GM23338 (cell line): Measurements from ENCODE around the gene SH3TC2. TPM values are rescaled to one million over a fixed set of nuclear protein-coding genes. Genes with fewer than 3 reads are reported as not detected.

Experiments
- ATAC-seq: fragments of 200-7000 bp; cut with Tn5 transposase; 3 replicates; pipeline ENCODE4 v1.9.1; 2020
- DNase-seq: peaks from one replicate; pipeline ENCODE4 v3.0.0-alpha.2; 2015; ENCODE audit warnings: low spot score
- H2AFZ ChIP-seq: fragments of 200-600 bp; sonication (generic); 2 replicates; pipeline ENCODE4 v1.8.0; 2016; ENCODE audit warnings: antibody characterized with exemption, mild to moderate bottlenecking, moderate library complexity
- H3F3A ChIP-seq: fragments of 200-600 bp; sonication (generic); replicated peaks from 2 replicates; pipeline ENCODE4 v1.8.0; 2017; ENCODE audit warnings: antibody characterized with exemption, mixed run types, low read depth
- H3K27ac ChIP-seq: fragments of 200-600 bp; sonication (generic); 2 replicates; pipeline ENCODE4 v1.6.1; 2016; ENCODE audit warnings: low read depth
- H3K27me3 ChIP-seq: fragments of 200-600 bp; sonication (generic); 2 replicates; pipeline ENCODE4 v1.8.0; 2016; ENCODE audit warnings: mild to moderate bottlenecking, mixed run types, moderate library complexity; ENCODE audit not compliant: insufficient read depth
- H3K36me3 ChIP-seq: fragments of 200-600 bp; sonication (generic); 2 replicates; pipeline ENCODE4 v1.8.0; 2016; ENCODE audit warnings: mild to moderate bottlenecking; ENCODE audit not compliant: insufficient read depth
- H3K4me1 ChIP-seq: fragments of 200-600 bp; sonication (generic); 2 replicates; pipeline ENCODE4 v1.8.0; 2016; ENCODE audit warnings: mild to moderate bottlenecking, moderate library complexity; ENCODE audit not compliant: insufficient read depth
- H3K4me2 ChIP-seq: fragments of 200-600 bp; sonication (generic); 2 replicates; pipeline ENCODE4 v1.7.1; 2017; ENCODE audit warnings: mixed run types
- H3K4me3 ChIP-seq: fragments of 200-600 bp; sonication (generic); 2 replicates; pipeline ENCODE4 v1.6.1; 2016; ENCODE audit warnings: mixed run types
- H3K79me2 ChIP-seq: fragments of 200-600 bp; sonication (generic); replicated peaks from 2 replicates; pipeline ENCODE4 v1.8.0; 2017; ENCODE audit warnings: mild to moderate bottlenecking; ENCODE audit not compliant: insufficient read depth
- H3K9me2 ChIP-seq: fragments of 200-600 bp; sonication (generic); 2 replicates; pipeline ENCODE4 v1.8.0; 2017; ENCODE audit not compliant: insufficient read depth
- H4K20me1 ChIP-seq: fragments of 200-600 bp; sonication (generic); replicated peaks from 2 replicates; pipeline ENCODE4 v1.8.0; 2017; ENCODE audit warnings: mild to moderate bottlenecking; ENCODE audit not compliant: insufficient read depth
- H3K27ac Mint-ChIP-seq: 2 replicates; pipeline ENCODE4 v1.8.0; 2020; ENCODE audit warnings: inconsistent platforms, mild to moderate bottlenecking, moderate library complexity, mixed read lengths
- H3K27me3 Mint-ChIP-seq: 3 replicates; pipeline ENCODE4 v1.8.0; 2022; ENCODE audit warnings: low read depth, mild to moderate bottlenecking, moderate library complexity, mixed read lengths, inconsistent platforms; ENCODE audit not compliant: insufficient read depth, poor library complexity
- H3K36me3 Mint-ChIP-seq: 3 replicates; pipeline ENCODE4 v1.8.0; 2021; ENCODE audit warnings: low read depth, mild to moderate bottlenecking, inconsistent platforms, moderate library complexity, mixed read lengths
- H3K4me1 Mint-ChIP-seq: 3 replicates; pipeline ENCODE4 v1.8.0; 2020; ENCODE audit warnings: mild to moderate bottlenecking, inconsistent platforms, mixed read lengths
- H3K4me3 Mint-ChIP-seq: 3 replicates; pipeline ENCODE4 v1.8.0; 2021; ENCODE audit warnings: moderate library complexity, mild to moderate bottlenecking, inconsistent platforms, mixed read lengths
- H3K9me3 Mint-ChIP-seq: 3 replicates; pipeline ENCODE4 v1.8.0; 2020; ENCODE audit warnings: moderate library complexity, mild to moderate bottlenecking, inconsistent platforms, mixed read lengths
- CREB1 ChIP-seq: fragments of 250-450 bp; sonication (Bioruptor Pico); IDR thresholded peaks from 2 replicates; pipeline ENCODE4 v1.5.0; 2020; ENCODE audit warnings: low read depth, mild to moderate bottlenecking, moderate library complexity
- EZH2 ChIP-seq: fragments of 200-600 bp; sonication (generic); IDR thresholded peaks from one replicate; pipeline ENCODE4 v1.8.0; 2017; ENCODE audit warnings: antibody characterized with exemption, mild to moderate bottlenecking, low read depth; ENCODE audit not compliant: unreplicated experiment
- EZH2phosphoT487 ChIP-seq: fragments of 200-600 bp; sonication (generic); IDR thresholded peaks from one replicate; pipeline ENCODE4 v1.8.1; 2018; ENCODE audit warnings: antibody characterized with exemption; ENCODE audit not compliant: unreplicated experiment
- JUNB ChIP-seq: IDR thresholded peaks from one replicate; pipeline ENCODE4 v1.6.1; 2016; ENCODE audit warnings: antibody characterized with exemption; ENCODE audit not compliant: unreplicated experiment
- NANOG ChIP-seq: IDR thresholded peaks from 2 replicates; pipeline ENCODE4 v1.6.1; 2016; ENCODE audit warnings: antibody characterized with exemption, borderline replicate concordance
- POLR2AphosphoS5 ChIP-seq: IDR thresholded peaks from 2 replicates; pipeline ENCODE4 v1.6.1; 2016; ENCODE audit warnings: antibody characterized with exemption, low read depth
- STAT1 ChIP-seq: IDR thresholded peaks from one replicate; pipeline ENCODE4 v1.6.1; 2016; ENCODE audit warnings: antibody characterized with exemption; ENCODE audit not compliant: unreplicated experiment
- ZNF114 ChIP-seq: fragments of 250-450 bp; sonication (Bioruptor Pico); IDR thresholded peaks from 2 replicates; pipeline ENCODE4 v1.5.0; 2020; ENCODE audit warnings: mild to moderate bottlenecking, moderate library complexity
- ZNF331 ChIP-seq: fragments of 250-450 bp; sonication (Bioruptor Pico); IDR thresholded peaks from 2 replicates; pipeline ENCODE4 v1.5.0; 2020; ENCODE audit warnings: low read depth, mild to moderate bottlenecking, moderate library complexity
- polyA plus RNA-seq: library from polyadenylated mRNA; unstranded; fragments of >200 nt; fragmentation: Nextera tagmentation; extraction: Ambion mirVana; gene quantifications from 2 replicates; pipeline ENCODE4 v1.2.1, GENCODE V29; 2016
- total RNA-seq: library from RNA; depleted of rRNA; stranded (reverse); fragments of >200 nt; shearing (Covaris generic); gene quantifications from 2 replicates; pipeline ENCODE4 v1.2.3, GENCODE V29; 2014
- TF ChIP-seq, protein P1 (sequence below): fragments of 250-450 bp; sonication (Bioruptor Pico); IDR thresholded peaks from 2 replicates; pipeline ENCODE4 v1.5.0; 2020; ENCODE audit warnings: mild to moderate bottlenecking, moderate library complexity
- TF ChIP-seq, protein P2 (sequence below): IDR thresholded peaks from one replicate; pipeline ENCODE4 v1.6.1; 2018; ENCODE audit warnings: antibody characterized with exemption; ENCODE audit not compliant: unreplicated experiment
- TF ChIP-seq, protein P3 (sequence below): IDR thresholded peaks from 2 replicates; pipeline ENCODE4 v1.6.1; 2016; ENCODE audit warnings: antibody characterized with exemption
- TF ChIP-seq, protein P4 (sequence below), 2 experiments: fragments of 200-600 bp in 1 of 2; sonication (generic) in 1 of 2; conservative IDR thresholded peaks; 2 replicates each; pipeline versions ENCODE4 v1.5.1 to v1.6.1; 2016 to 2017; ENCODE audit warnings: antibody characterized with exemption in 2 of 2, low read depth in 2 of 2, mild to moderate bottlenecking in 2 of 2, moderate library complexity in 1 of 2

The SH3TC2 gene
- total and polyA plus RNA-seq, 2 experiments from 2014 or later: 0.10 to 0.17 TPM

DNA sequence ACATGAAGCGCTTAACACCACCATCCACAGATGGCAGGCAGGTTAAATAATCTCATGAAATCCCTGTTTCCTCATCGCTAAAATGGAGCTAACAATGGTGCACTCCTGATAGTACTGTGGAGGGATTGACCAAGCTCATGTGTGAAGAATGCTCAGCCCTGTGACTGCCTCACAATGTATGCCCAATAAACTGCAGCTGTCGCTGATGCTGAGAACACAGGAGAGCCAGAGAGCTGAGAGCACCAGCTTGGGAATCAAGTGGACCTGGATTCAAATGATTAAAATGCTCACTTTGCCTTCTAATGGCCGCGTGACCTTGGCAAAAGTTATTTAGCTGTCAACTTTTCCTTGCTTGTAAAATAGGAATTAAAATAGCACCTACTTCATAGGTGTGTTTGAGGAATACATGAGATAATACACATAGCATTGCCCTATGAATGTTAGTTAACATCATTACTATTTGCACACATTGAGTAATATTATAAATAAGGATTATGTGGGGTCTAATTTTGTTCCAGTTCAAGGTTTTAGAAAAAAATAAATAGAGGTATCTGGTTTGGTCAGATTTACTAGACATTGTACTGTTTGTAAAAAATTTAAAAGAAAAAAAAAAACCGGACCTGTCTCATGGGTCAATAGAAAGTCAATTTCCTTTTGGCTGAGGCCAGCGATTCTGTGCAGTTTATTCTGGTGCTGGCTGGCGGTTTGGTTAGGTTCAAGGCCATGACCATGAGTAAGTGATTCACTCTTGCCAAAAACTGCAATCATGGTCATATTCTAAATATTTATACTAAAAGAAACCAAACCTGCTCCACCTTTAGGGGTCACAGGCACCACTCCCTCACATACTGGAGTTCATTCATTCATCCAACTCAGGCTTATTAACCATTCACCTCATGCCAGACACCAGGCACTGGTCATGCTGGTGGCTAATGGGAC is 101.3 kb downstream of the SH3TC2 start:
- Mint-ChIP-seq H3K36me3 (no peaks in the 10 kb centered on the region), H3K27me3 (peaks cover 3% of the 10 kb centered on the region), H3K9me3 (no peaks in the 10 kb centered on the region), H3K4me3 (no peak overlapping the region), H3K4me1 (peaks cover 8% of the 10 kb centered on the region), H3K27ac (no peak overlapping the region)
- Histone ChIP-seq H2AFZ (no peak overlapping the region), H3K27ac (no peak overlapping the region), H4K20me1 (no peaks in the 10 kb centered on the region), H3K36me3 (no peaks in the 10 kb centered on the region), H3K4me3 (no peak overlapping the region), H3K79me2 (no peaks in the 10 kb centered on the region), H3K27me3 (no peaks in the 10 kb centered on the region), H3K4me2 (no peak overlapping the region), H3K4me1 (peaks cover 8% of the 10 kb centered on the region; the same call in 1 of the 2 replicates), H3K9me2 (no peaks in the 10 kb centered on the region), H3F3A (no peaks in the 10 kb centered on the region)
- DNase-seq: no peak
- ATAC-seq: no peak
- TF ChIP-seq, protein P1, sequence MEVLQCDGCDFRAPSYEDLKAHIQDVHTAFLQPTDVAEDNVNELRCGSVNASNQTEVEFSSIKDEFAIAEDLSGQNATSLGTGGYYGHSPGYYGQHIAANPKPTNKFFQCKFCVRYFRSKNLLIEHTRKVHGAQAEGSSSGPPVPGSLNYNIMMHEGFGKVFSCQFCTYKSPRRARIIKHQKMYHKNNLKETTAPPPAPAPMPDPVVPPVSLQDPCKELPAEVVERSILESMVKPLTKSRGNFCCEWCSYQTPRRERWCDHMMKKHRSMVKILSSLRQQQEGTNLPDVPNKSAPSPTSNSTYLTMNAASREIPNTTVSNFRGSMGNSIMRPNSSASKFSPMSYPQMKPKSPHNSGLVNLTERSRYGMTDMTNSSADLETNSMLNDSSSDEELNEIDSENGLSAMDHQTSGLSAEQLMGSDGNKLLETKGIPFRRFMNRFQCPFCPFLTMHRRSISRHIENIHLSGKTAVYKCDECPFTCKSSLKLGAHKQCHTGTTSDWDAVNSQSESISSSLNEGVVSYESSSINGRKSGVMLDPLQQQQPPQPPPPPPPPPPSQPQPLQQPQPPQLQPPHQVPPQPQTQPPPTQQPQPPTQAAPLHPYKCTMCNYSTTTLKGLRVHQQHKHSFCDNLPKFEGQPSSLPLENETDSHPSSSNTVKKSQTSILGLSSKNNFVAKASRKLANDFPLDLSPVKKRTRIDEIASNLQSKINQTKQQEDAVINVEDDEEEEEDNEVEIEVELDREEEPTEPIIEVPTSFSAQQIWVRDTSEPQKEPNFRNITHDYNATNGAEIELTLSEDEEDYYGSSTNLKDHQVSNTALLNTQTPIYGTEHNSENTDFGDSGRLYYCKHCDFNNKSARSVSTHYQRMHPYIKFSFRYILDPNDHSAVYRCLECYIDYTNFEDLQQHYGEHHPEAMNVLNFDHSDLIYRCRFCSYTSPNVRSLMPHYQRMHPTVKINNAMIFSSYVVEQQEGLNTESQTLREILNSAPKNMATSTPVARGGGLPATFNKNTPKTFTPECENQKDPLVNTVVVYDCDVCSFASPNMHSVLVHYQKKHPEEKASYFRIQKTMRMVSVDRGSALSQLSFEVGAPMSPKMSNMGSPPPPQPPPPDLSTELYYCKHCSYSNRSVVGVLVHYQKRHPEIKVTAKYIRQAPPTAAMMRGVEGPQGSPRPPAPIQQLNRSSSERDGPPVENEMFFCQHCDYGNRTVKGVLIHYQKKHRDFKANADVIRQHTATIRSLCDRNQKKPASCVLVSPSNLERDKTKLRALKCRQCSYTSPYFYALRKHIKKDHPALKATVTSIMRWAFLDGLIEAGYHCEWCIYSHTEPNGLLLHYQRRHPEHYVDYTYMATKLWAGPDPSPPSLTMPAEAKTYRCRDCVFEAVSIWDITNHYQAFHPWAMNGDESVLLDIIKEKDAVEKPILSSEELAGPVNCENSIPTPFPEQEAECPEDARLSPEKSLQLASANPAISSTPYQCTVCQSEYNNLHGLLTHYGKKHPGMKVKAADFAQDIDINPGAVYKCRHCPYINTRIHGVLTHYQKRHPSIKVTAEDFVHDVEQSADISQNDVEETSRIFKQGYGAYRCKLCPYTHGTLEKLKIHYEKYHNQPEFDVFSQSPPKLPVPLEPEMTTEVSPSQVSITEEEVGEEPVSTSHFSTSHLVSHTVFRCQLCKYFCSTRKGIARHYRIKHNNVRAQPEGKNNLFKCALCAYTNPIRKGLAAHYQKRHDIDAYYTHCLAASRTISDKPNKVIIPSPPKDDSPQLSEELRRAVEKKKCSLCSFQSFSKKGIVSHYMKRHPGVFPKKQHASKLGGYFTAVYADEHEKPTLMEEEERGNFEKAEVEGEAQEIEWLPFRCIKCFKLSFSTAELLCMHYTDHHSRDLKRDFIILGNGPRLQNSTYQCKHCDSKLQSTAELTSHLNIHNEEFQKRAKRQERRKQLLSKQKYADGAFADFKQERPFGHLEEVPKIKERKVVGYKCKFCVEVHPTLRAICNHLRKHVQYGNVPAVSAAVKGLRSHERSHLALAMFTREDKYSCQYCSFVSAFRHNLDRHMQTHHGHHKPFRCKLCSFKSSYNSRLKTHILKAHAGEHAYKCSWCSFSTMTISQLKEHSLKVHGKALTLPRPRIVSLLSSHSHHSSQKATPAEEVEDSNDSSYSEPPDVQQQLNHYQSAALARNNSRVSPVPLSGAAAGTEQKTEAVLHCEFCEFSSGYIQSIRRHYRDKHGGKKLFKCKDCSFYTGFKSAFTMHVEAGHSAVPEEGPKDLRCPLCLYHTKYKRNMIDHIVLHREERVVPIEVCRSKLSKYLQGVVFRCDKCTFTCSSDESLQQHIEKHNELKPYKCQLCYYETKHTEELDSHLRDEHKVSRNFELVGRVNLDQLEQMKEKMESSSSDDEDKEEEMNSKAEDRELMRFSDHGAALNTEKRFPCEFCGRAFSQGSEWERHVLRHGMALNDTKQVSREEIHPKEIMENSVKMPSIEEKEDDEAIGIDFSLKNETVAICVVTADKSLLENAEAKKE (CRISPR knock-in tag): no peak
- TF ChIP-seq EZH2: no peak
- TF ChIP-seq EZH2phosphoT487: no peak
- no peak for TF ChIP-seq ZNF331 (CRISPR knock-in tag)
- no peak for TF ChIP-seq STAT1
- TF ChIP-seq JUNB: no peak
- TF ChIP-seq NANOG: no peak
- TF ChIP-seq POLR2AphosphoS5: no peak
- TF ChIP-seq, protein P2, sequence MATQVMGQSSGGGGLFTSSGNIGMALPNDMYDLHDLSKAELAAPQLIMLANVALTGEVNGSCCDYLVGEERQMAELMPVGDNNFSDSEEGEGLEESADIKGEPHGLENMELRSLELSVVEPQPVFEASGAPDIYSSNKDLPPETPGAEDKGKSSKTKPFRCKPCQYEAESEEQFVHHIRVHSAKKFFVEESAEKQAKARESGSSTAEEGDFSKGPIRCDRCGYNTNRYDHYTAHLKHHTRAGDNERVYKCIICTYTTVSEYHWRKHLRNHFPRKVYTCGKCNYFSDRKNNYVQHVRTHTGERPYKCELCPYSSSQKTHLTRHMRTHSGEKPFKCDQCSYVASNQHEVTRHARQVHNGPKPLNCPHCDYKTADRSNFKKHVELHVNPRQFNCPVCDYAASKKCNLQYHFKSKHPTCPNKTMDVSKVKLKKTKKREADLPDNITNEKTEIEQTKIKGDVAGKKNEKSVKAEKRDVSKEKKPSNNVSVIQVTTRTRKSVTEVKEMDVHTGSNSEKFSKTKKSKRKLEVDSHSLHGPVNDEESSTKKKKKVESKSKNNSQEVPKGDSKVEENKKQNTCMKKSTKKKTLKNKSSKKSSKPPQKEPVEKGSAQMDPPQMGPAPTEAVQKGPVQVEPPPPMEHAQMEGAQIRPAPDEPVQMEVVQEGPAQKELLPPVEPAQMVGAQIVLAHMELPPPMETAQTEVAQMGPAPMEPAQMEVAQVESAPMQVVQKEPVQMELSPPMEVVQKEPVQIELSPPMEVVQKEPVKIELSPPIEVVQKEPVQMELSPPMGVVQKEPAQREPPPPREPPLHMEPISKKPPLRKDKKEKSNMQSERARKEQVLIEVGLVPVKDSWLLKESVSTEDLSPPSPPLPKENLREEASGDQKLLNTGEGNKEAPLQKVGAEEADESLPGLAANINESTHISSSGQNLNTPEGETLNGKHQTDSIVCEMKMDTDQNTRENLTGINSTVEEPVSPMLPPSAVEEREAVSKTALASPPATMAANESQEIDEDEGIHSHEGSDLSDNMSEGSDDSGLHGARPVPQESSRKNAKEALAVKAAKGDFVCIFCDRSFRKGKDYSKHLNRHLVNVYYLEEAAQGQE: no peak
- TF ChIP-seq CREB1: no peak
- TF ChIP-seq, protein P3, sequence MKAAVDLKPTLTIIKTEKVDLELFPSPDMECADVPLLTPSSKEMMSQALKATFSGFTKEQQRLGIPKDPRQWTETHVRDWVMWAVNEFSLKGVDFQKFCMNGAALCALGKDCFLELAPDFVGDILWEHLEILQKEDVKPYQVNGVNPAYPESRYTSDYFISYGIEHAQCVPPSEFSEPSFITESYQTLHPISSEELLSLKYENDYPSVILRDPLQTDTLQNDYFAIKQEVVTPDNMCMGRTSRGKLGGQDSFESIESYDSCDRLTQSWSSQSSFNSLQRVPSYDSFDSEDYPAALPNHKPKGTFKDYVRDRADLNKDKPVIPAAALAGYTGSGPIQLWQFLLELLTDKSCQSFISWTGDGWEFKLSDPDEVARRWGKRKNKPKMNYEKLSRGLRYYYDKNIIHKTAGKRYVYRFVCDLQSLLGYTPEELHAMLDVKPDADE: no peak
- TF ChIP-seq, protein P4, sequence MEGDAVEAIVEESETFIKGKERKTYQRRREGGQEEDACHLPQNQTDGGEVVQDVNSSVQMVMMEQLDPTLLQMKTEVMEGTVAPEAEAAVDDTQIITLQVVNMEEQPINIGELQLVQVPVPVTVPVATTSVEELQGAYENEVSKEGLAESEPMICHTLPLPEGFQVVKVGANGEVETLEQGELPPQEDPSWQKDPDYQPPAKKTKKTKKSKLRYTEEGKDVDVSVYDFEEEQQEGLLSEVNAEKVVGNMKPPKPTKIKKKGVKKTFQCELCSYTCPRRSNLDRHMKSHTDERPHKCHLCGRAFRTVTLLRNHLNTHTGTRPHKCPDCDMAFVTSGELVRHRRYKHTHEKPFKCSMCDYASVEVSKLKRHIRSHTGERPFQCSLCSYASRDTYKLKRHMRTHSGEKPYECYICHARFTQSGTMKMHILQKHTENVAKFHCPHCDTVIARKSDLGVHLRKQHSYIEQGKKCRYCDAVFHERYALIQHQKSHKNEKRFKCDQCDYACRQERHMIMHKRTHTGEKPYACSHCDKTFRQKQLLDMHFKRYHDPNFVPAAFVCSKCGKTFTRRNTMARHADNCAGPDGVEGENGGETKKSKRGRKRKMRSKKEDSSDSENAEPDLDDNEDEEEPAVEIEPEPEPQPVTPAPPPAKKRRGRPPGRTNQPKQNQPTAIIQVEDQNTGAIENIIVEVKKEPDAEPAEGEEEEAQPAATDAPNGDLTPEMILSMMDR (conservative IDR thresholded peaks at IDR 0.05; ENCODE audit: low read depth in 2 of 2): no peak
- TF ChIP-seq ZNF114: no peak
